ENCODE results near the gene GPT2.

DNA sequence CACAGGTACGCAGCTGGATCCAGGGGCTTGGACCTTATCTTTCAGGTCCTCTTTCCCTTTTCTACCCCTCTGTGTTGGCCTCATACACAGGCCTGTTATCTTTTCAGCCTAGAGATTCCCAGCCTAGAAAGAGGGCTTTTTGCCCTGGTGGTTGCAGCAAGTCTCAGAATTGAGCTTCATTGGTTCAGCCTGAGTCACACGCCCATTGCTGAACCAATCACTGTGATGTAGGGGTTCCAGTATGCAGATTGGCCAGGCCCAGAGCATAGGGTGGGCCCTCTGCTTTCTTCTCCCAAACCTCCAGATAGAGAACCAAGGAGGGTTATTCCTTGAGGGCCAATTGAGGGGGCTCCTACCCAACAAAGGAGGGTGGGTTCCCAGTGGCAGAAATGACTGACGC, 32.8 kb downstream of the GPT2 start:
- TF ChIP-seq, protein P1, sequence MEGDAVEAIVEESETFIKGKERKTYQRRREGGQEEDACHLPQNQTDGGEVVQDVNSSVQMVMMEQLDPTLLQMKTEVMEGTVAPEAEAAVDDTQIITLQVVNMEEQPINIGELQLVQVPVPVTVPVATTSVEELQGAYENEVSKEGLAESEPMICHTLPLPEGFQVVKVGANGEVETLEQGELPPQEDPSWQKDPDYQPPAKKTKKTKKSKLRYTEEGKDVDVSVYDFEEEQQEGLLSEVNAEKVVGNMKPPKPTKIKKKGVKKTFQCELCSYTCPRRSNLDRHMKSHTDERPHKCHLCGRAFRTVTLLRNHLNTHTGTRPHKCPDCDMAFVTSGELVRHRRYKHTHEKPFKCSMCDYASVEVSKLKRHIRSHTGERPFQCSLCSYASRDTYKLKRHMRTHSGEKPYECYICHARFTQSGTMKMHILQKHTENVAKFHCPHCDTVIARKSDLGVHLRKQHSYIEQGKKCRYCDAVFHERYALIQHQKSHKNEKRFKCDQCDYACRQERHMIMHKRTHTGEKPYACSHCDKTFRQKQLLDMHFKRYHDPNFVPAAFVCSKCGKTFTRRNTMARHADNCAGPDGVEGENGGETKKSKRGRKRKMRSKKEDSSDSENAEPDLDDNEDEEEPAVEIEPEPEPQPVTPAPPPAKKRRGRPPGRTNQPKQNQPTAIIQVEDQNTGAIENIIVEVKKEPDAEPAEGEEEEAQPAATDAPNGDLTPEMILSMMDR (conservative IDR thresholded peaks at IDR 0.05), result no peak
- no peak for TF ChIP-seq ZFX (IDR thresholded peaks at IDR 0.05)

Data from C4-2B (cell line).